PFSK-1 (cell line): ENCODE results near the gene ATRNL1.

Experiments used
- FOXP2 ChIP-seq: optimal IDR thresholded peaks from 2 replicates; pipeline ENCODE3; 2011; ENCODE audit warnings: borderline replicate concordance, control low read depth, inconsistent platforms; ENCODE audit not compliant: insufficient read depth; ENCODE audit errors: extremely low read length, extremely low read depth
- POLR2AphosphoS5 ChIP-seq: IDR thresholded peaks from 2 replicates; pipeline ENCODE4 v1.6.1; 2012; ENCODE audit warnings: low read depth, mild to moderate bottlenecking, control low read depth, low read length, moderate library complexity

GRCh38 chr10:115972426-115972825, 879.3 kb downstream of the ATRNL1 start:
- TF ChIP-seq POLR2AphosphoS5 = no peak
- no peak for TF ChIP-seq FOXP2
